GM18951 (cell line): ENCODE measurements around the gene ITFG1.

Experiments
- POLR2A ChIP-seq: IDR thresholded peaks from 4 replicates; pipeline ENCODE4 v1.6.1; 2011; ENCODE audit warnings: mild to moderate bottlenecking; ENCODE audit not compliant: insufficient read length, insufficient read depth; ENCODE audit errors: extremely low read depth
- in situ Hi-C: fragments of 300-500 bp; cut with MboI; formaldehyde crosslinking; loops from one replicate; pipeline ENCODE4 v1.12.0; 2022; ENCODE audit warnings: low sequenced_read_pairs, mixed read lengths, inconsistent platforms; ENCODE audit not compliant: unreplicated experiment

The ITFG1 gene

GRCh38 chr16:47316442-47317015 is 144.3 kb downstream of the ITFG1 start:
- in situ Hi-C loops: no loop called here
- TF ChIP-seq POLR2A: no peak

- TF ChIP-seq POLR2A: no peak
- in situ Hi-C loops: no loop called here
Measured at GRCh38 chr16:47311738-47312505, 148.9 kb downstream of the ITFG1 start.

- no peak for TF ChIP-seq POLR2A
- in situ Hi-C loops: no loop called here
Measured at GRCh38 chr16:47310792-47311211, 150.1 kb downstream of the ITFG1 start.

- TF ChIP-seq POLR2A: no peak
- in situ Hi-C loops: no loop called here
Measured at GRCh38 chr16:47309581-47310312, 151.1 kb downstream of the ITFG1 start.

DNA sequence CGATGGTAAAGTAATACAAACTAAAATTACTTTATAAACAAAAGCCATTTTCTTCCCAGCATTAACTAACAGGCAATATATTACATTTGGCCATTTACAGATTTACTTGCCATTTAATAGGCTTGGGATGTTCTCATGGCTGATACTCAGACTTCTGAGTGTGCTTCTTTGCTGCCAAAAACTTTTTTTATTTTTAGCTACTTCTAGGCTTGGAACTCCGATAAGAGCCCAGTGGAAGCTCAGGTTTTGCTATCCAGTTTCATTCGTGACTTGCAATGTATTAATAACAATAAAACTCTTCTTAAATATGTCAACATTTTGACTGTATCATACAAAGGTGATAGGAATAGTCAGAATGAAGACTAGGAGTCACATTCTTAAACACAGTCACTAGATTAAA is 152.3 kb downstream of the ITFG1 start:
- TF ChIP-seq POLR2A: no peak
- in situ Hi-C loops: no loop called here

DNA sequence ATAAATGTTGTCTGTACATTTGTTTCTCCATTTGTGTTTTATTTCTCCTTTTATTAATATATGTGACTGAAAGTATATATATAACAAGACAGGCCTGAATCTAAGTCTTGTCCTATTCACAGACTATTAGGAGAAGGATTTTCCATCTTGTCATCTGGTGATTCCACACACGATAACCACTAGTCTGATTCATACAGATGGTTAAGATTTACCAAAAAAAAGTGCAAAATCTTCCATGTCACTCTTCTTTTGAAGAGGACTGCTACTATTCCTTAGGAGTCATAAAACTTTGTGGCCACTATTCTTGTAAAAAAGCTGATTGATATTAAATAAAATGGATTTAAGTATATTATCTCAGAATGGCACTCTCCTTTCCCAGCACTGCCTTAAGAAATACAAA is 156.3 kb downstream of the ITFG1 start:
- in situ Hi-C loops: no loop called here
- no peak for TF ChIP-seq POLR2A

DNA sequence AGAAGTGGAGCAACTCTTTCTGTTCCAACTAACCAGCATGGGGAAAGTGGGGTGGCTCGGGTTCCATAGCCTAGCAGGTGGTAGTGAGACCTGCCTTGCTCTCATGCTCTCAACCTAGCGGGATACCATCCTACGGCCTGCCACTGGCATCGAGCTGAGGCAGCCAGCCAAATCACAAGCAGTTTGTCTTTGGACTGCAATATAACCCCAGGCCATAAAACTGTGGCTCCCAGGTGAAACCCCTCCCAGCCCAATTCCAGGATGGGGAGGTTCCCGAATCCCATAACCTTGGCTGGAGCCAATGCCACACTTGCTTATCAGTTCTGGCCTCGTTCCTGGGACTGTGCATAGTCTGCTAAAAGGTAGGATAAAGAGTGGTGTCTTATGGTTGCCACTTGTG is 161.3 kb downstream of the ITFG1 start:
- in situ Hi-C loops: no loop called here
- no peak for TF ChIP-seq POLR2A

DNA sequence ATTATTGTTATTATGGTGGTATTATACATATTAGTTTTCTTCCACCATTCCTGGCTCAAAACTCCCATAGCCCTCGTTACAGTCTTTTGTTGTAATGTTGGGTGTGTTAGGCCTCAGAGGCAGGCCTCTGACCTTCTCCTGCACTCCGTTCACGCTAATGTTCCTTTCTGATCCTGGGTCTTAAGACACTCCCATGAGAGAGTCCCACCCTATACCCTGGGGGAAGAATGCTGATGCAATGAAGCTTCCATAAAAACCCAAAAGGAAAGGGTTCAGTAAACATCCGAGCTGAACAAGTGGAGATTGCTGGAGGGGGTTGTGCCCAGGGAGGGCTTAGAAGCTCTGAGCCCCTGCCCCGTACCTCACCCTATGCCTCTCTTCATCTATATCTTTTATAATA is 175.9 kb downstream of the ITFG1 start:
- TF ChIP-seq POLR2A: no peak
- in situ Hi-C loops: no loop called here

DNA sequence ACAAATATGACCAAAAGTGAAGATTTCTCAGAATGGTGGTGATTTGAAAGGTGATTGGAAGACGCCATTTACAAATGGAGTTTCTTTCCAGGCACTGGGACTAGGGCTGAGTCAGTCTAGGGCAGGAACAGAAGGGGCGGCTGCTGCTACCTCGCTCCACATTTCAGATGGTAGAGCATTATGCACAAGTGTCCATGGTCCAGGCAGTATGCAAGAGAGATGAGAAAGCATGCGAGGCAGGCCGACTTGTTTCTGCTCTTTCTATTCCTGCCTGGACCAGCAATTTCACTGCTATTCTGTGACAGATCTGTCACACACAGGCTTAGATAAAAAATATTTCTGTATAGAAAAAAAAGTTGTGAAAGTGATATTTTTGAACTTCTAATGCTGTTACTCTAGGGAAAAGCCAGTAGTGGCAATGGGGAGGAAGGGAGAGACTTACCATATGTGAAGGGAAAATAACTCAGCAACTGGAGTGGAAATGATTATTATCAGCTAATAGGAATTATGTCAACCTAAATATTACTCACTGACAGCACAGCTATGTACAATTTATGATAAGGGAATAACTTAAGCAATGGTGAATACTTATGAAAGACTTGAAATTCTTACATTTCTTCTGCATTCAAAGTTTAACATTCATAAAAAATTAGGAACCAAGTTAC is 182.4 kb downstream of the ITFG1 start:
- no peak for TF ChIP-seq POLR2A
- in situ Hi-C loops: no loop called here

DNA sequence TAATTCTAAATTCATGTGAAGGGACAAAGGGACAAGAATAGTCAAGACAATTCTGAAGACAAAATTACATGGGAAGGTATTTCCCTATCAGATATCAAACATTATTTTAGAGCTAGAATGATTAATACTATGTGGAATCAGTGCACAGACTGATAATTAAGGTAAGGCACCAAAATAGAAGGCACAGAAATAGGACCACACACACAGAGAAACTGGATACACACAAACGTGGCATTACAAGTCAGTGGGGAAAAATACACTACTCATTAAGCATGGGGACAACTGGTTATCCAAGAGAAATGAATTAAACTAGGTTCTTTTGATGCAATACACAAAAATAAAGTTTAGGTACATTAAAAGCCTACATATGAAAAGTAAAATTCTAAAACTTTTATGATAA is 184.3 kb downstream of the ITFG1 start:
- TF ChIP-seq POLR2A: no peak
- in situ Hi-C loops: no loop called here

DNA sequence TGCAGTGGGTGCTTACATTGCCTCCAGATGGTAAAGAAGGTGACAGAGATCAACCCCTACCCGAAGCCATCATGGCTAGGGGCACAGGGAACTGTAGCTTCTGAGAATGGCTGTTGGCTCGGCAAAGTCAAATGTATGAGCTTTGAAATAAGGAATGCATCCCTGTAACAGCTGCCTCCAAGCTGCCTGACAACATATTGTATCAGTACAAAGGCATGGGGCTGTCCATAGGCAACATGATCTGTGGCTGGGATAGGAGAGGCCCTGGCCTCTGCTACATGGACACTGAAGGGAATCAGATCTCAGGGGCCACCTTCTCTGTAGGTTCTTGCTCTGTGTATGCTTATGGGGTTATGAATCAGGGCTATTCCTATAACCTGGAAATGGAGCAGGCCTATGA is 197.9 kb downstream of the ITFG1 start:
- TF ChIP-seq POLR2A: no peak
- in situ Hi-C loops: no loop called here

DNA sequence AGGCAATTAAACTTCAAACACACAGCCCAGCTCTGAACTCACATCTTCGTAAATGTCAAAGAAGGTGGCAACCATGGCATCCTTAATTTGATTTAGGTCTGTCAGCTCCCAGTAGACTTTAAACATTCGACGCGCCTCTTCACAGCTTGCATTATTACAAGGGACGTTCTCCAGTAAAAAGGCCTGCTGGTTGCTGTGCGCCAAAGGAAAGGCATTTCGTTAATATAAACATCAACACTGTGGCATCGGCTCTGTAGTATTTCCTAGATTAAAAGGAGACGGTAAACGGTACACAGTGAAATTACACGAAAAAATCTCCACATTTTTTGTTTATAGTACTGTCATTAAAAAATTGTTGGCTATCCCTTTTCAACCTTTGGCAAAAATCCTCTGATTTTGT is 200.4 kb downstream of the ITFG1 start:
- TF ChIP-seq POLR2A: no peak
- in situ Hi-C loops: no loop called here

GRCh38 chr16:47258874-47259461 is 201.9 kb downstream of the ITFG1 start:
- no peak for TF ChIP-seq POLR2A
- in situ Hi-C loops: no loop called here
